ENCODE results near the gene IGF1R.

GRCh38 chr15:98733098-98733497, 84.8 kb downstream of the IGF1R start:
- TF ChIP-seq, protein P1, sequence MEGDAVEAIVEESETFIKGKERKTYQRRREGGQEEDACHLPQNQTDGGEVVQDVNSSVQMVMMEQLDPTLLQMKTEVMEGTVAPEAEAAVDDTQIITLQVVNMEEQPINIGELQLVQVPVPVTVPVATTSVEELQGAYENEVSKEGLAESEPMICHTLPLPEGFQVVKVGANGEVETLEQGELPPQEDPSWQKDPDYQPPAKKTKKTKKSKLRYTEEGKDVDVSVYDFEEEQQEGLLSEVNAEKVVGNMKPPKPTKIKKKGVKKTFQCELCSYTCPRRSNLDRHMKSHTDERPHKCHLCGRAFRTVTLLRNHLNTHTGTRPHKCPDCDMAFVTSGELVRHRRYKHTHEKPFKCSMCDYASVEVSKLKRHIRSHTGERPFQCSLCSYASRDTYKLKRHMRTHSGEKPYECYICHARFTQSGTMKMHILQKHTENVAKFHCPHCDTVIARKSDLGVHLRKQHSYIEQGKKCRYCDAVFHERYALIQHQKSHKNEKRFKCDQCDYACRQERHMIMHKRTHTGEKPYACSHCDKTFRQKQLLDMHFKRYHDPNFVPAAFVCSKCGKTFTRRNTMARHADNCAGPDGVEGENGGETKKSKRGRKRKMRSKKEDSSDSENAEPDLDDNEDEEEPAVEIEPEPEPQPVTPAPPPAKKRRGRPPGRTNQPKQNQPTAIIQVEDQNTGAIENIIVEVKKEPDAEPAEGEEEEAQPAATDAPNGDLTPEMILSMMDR (conservative IDR thresholded peaks at IDR 0.05) = no peak
- no peak for TF ChIP-seq ZFX (IDR thresholded peaks at IDR 0.05)
